Measurements from ENCODE around the gene EIPR1. TPM values are rescaled to one million over a fixed set of nuclear protein-coding genes. Genes with fewer than 3 reads are reported as not detected.
A peak's percentile ranks its signal among the peaks of the same experiment; 100 is the strongest.

Gene EIPR1
- total and polyA plus RNA-seq, 2 of the 13 experiments (the other 11 are each of a cell fraction or from before 2014, with no cell fraction given) = 70.0 to 96.3 TPM

DNA sequence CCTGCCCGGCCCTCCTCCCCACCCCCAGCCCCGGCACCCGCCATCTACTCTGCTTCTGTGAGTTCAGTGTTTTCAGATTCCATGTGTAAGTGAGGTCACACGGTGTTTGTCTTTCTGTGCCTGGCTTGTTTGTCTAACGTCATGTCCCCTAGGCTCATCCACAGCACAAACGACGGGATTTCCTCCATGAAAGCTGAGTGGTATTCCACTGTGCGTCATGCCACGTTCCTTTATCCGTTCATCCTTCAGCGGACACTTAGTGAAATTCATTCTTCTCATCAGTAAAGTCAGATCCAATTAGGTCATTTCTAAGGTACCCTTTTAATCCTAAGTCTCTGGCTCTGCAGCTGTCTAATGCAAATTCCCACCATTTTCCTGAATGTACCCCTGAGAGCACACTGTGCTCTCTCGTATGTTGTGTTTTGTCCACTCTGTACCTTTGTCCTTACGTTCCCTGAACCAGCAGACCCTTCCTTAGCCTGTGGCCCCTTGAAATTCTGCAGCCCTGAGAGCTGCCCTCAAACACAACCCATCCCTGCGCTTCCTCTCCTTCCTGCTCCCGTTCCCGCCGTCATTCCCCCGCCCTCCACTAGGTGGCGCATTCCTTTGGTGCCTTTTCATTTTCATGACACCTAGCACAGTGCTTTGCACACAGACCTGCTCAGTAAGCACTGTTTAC is 46.0 kb upstream of the EIPR1 start (continued):
- TF ChIP-seq CREB1 (IDR thresholded peaks at IDR 0.05) (peak; percentile 32; the same call in 1 of the 2 replicates), CREB1 (CRISPR knock-in tag; IDR thresholded peaks at IDR 0.05) (no peak), KMT2B (CRISPR knock-in tag; IDR thresholded peaks at IDR 0.05) (no peak), KDM2A (CRISPR knock-in tag; IDR thresholded peaks at IDR 0.05; ENCODE audit: borderline replicate concordance, low read depth) (0 out of 2 replicates have a peak, but pooled peaks have one; percentile 72), MXI1 (IDR thresholded peaks at IDR 0.05; ENCODE audit: borderline replicate concordance, low read depth, low read length) (peak; percentile 12; the same call in 1 of the 3 replicates), RBAK (CRISPR knock-in tag; IDR thresholded peaks at IDR 0.05) (no peak), POGZ (CRISPR knock-in tag; IDR thresholded peaks at IDR 0.05) (peak; percentile 62), ELF1 (CRISPR knock-in tag; IDR thresholded peaks at IDR 0.05) (peak; percentile 54; the same call in 1 of the 2 replicates), ZNF317 (CRISPR knock-in tag; IDR thresholded peaks at IDR 0.05) (peak; percentile 74; the same call in 1 of the 2 replicates), TOE1 (CRISPR knock-in tag; IDR thresholded peaks at IDR 0.05) (0 out of 2 replicates have a peak, but pooled peaks have one; percentile 31), CBX5 (CRISPR knock-in tag; IDR thresholded peaks at IDR 0.05; ENCODE audit: borderline replicate concordance) (0 out of 2 replicates have a peak, but pooled peaks have one; percentile 42), RXRA (CRISPR knock-in tag; IDR thresholded peaks at IDR 0.05) (peak; percentile 67)
- TF ChIP-seq, protein P1, sequence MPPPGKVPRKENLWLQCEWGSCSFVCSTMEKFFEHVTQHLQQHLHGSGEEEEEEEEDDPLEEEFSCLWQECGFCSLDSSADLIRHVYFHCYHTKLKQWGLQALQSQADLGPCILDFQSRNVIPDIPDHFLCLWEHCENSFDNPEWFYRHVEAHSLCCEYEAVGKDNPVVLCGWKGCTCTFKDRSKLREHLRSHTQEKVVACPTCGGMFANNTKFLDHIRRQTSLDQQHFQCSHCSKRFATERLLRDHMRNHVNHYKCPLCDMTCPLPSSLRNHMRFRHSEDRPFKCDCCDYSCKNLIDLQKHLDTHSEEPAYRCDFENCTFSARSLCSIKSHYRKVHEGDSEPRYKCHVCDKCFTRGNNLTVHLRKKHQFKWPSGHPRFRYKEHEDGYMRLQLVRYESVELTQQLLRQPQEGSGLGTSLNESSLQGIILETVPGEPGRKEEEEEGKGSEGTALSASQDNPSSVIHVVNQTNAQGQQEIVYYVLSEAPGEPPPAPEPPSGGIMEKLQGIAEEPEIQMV (CRISPR knock-in tag; IDR thresholded peaks at IDR 0.05; ENCODE audit: low read depth) = 0 out of 2 replicates have a peak, but pooled peaks have one; percentile 37
- TF ChIP-seq, protein P2, sequence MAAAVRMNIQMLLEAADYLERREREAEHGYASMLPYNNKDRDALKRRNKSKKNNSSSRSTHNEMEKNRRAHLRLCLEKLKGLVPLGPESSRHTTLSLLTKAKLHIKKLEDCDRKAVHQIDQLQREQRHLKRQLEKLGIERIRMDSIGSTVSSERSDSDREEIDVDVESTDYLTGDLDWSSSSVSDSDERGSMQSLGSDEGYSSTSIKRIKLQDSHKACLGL (CRISPR knock-in tag; IDR thresholded peaks at IDR 0.05) = no peak
- TF ChIP-seq, protein P3, sequence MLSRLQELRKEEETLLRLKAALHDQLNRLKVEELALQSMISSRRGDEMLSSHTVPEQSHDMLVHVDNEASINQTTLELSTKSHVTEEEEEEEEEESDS (CRISPR knock-in tag; IDR thresholded peaks at IDR 0.05; ENCODE audit: borderline replicate concordance) = no peak
- TF ChIP-seq, protein P4, sequence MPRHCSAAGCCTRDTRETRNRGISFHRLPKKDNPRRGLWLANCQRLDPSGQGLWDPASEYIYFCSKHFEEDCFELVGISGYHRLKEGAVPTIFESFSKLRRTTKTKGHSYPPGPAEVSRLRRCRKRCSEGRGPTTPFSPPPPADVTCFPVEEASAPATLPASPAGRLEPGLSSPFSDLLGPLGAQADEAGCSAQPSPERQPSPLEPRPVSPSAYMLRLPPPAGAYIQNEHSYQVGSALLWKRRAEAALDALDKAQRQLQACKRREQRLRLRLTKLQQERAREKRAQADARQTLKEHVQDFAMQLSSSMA (CRISPR knock-in tag; IDR thresholded peaks at IDR 0.05) = peak; percentile 73; the same call in 1 of the 2 replicates
- TF ChIP-seq, protein P5, sequence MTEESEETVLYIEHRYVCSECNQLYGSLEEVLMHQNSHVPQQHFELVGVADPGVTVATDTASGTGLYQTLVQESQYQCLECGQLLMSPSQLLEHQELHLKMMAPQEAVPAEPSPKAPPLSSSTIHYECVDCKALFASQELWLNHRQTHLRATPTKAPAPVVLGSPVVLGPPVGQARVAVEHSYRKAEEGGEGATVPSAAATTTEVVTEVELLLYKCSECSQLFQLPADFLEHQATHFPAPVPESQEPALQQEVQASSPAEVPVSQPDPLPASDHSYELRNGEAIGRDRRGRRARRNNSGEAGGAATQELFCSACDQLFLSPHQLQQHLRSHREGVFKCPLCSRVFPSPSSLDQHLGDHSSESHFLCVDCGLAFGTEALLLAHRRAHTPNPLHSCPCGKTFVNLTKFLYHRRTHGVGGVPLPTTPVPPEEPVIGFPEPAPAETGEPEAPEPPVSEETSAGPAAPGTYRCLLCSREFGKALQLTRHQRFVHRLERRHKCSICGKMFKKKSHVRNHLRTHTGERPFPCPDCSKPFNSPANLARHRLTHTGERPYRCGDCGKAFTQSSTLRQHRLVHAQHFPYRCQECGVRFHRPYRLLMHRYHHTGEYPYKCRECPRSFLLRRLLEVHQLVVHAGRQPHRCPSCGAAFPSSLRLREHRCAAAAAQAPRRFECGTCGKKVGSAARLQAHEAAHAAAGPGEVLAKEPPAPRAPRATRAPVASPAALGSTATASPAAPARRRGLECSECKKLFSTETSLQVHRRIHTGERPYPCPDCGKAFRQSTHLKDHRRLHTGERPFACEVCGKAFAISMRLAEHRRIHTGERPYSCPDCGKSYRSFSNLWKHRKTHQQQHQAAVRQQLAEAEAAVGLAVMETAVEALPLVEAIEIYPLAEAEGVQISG (CRISPR knock-in tag; IDR thresholded peaks at IDR 0.05) = peak; percentile 92
- TF ChIP-seq, protein P6, sequence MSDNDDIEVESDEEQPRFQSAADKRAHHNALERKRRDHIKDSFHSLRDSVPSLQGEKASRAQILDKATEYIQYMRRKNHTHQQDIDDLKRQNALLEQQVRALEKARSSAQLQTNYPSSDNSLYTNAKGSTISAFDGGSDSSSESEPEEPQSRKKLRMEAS (IDR thresholded peaks at IDR 0.05) = 0 out of 2 replicates have a peak, but pooled peaks have one; percentile 2
- TF ChIP-seq, protein P7, sequence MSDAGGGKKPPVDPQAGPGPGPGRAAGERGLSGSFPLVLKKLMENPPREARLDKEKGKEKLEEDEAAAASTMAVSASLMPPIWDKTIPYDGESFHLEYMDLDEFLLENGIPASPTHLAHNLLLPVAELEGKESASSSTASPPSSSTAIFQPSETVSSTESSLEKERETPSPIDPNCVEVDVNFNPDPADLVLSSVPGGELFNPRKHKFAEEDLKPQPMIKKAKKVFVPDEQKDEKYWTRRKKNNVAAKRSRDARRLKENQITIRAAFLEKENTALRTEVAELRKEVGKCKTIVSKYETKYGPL (CRISPR knock-in tag; IDR thresholded peaks at IDR 0.05) = no peak
- TF ChIP-seq, protein P8, sequence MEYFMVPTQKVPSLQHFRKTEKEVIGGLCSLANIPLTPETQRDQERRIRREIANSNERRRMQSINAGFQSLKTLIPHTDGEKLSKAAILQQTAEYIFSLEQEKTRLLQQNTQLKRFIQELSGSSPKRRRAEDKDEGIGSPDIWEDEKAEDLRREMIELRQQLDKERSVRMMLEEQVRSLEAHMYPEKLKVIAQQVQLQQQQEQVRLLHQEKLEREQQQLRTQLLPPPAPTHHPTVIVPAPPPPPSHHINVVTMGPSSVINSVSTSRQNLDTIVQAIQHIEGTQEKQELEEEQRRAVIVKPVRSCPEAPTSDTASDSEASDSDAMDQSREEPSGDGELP (IDR thresholded peaks at IDR 0.05; ENCODE audit: borderline replicate concordance, low read depth) = no peak

Measured in HepG2 (cell line).